GM19463 (cell line): Measurements from ENCODE around the gene NTM.

Source experiments
- ATAC-seq: cut with Tn5 transposase; IDR thresholded peaks from one replicate; pipeline ENCODE4 v1.9.1; 2021; ENCODE audit warnings: mild to moderate bottlenecking, moderate library complexity; ENCODE audit not compliant: unreplicated experiment

NTM gene

GRCh38 chr11:131807876-131808275 is 437.5 kb downstream of the NTM start:
- ATAC-seq, result no peak

GRCh38 chr11:131808470-131808869 is 438.1 kb downstream of the NTM start:
- ATAC-seq, result no peak

GRCh38 chr11:131809203-131809918 is 438.9 kb downstream of the NTM start:
- no peak for ATAC-seq

- no peak for ATAC-seq
Observed at GRCh38 chr11:131810541-131810940, 440.1 kb downstream of the NTM start.

- ATAC-seq, result no peak
Observed at GRCh38 chr11:131811383-131811782, 441.0 kb downstream of the NTM start.

GRCh38 chr11:131814108-131814507 is 443.7 kb downstream of the NTM start:
- ATAC-seq, result no peak

GRCh38 chr11:131815590-131815989 is 445.2 kb downstream of the NTM start:
- no peak for ATAC-seq

- ATAC-seq, result no peak
Observed at GRCh38 chr11:131816051-131816450, 445.6 kb downstream of the NTM start.

- ATAC-seq, result no peak
Observed at GRCh38 chr11:131817687-131818188, 447.3 kb downstream of the NTM start.

- no peak for ATAC-seq
Observed at GRCh38 chr11:131819865-131820264, 449.4 kb downstream of the NTM start.

GRCh38 chr11:131822506-131822905 is 452.1 kb downstream of the NTM start:
- no peak for ATAC-seq

- ATAC-seq, result no peak
Observed at GRCh38 chr11:131823772-131824171, 453.4 kb downstream of the NTM start.

- ATAC-seq, result no peak
Observed at GRCh38 chr11:131824771-131825170, 454.4 kb downstream of the NTM start.

GRCh38 chr11:131827430-131827829 is 457.0 kb downstream of the NTM start:
- no peak for ATAC-seq

- ATAC-seq, result no peak
Observed at GRCh38 chr11:131829725-131830124, 459.3 kb downstream of the NTM start.

GRCh38 chr11:131832079-131832478 is 461.7 kb downstream of the NTM start:
- ATAC-seq, result no peak

GRCh38 chr11:131833366-131833765 is 463.0 kb downstream of the NTM start:
- no peak for ATAC-seq

- no peak for ATAC-seq
Observed at GRCh38 chr11:131837562-131837961, 467.1 kb downstream of the NTM start.

GRCh38 chr11:131838016-131838415 is 467.6 kb downstream of the NTM start:
- no peak for ATAC-seq

GRCh38 chr11:131839326-131839725 is 468.9 kb downstream of the NTM start:
- no peak for ATAC-seq

- no peak for ATAC-seq
Observed at GRCh38 chr11:131840545-131840944, 470.1 kb downstream of the NTM start.

- no peak for ATAC-seq
Observed at GRCh38 chr11:131841028-131841427, 470.6 kb downstream of the NTM start.
